Common myeloid progenitor, CD34-positive (primary cell): Measurements from ENCODE around the gene ATF7IP2.
"Not testable (repeated sequence)": the region's sequence is repeated elsewhere in the genome, so short reads cannot be mapped to it uniquely, and the experiment has no call there.

Experiments
- CTCF ChIA-PET: fragments of 350-600 bp; sonication (Branson Sonifier 250); formaldehyde crosslinking; loops from one replicate; lab custom pipeline; 2021; ENCODE audit warnings: antibody characterized with exemption; lab: Charles Lee
- POLR2A ChIA-PET: fragments of 350-600 bp; sonication (Branson Sonifier 250); formaldehyde crosslinking; loops from one replicate; lab custom pipeline; 2021; ENCODE audit warnings: antibody characterized with exemption; lab: Charles Lee
- DNase-seq, 3 donors: peaks; one replicate each; pipeline versions ENCODE4 v3.0.0 to v3.0.0-alpha.2; 2013
- H3K27ac ChIP-seq, 2 experiments: 1 replicate in 1 of 2; 2 replicates in 1 of 2; pipeline ENCODE4 v1.7.0; 2013; ENCODE audit warnings: inconsistent platforms in 2 of 2, low read length in 2 of 2, mild to moderate bottlenecking in 2 of 2, low read depth in 1 of 2, moderate library complexity in 1 of 2; ENCODE audit not compliant: severe bottlenecking in 2 of 2, insufficient read depth in 1 of 2, poor library complexity in 1 of 2
- H3K27me3 ChIP-seq, 5 experiments: replicated peaks in 2 of 5; 1 replicate in 3 of 5; 2 replicates in 2 of 5; pipeline versions ENCODE4 v1.6.1 to v1.7.0; 2013; ENCODE audit warnings: low read length in 4 of 5, mild to moderate bottlenecking in 2 of 5, moderate library complexity in 2 of 5, inconsistent platforms in 1 of 5; ENCODE audit not compliant: insufficient read depth in 5 of 5, control insufficient read depth in 4 of 5
- H3K36me3 ChIP-seq, 4 experiments: 1 replicate in 2 of 4; 2 replicates in 2 of 4; pipeline versions ENCODE4 v1.6.1 to v1.7.0; 2013; ENCODE audit warnings: low read length in 3 of 4, control low read depth in 1 of 4, mild to moderate bottlenecking in 1 of 4; ENCODE audit not compliant: control insufficient read depth in 4 of 4, insufficient read depth in 4 of 4
- H3K4me1 ChIP-seq, 4 experiments: 1 replicate in 3 of 4; 2 replicates in 1 of 4; pipeline versions ENCODE4 v1.6.1 to v1.7.1; 2013; ENCODE audit warnings: low read length in 3 of 4, mild to moderate bottlenecking in 3 of 4, control low read depth in 1 of 4, inconsistent platforms in 1 of 4, moderate library complexity in 1 of 4; ENCODE audit not compliant: control insufficient read depth in 4 of 4, insufficient read depth in 4 of 4; ENCODE audit errors: control extremely low read depth in 1 of 4
- H3K4me3 ChIP-seq, 7 experiments: 1 replicate in 4 of 7; 2 replicates in 3 of 7; pipeline versions ENCODE4 v1.5.1 to v1.7.0; 2013; ENCODE audit warnings: mild to moderate bottlenecking in 7 of 7, low read length in 6 of 7, moderate library complexity in 6 of 7, inconsistent platforms in 2 of 7, low read depth in 2 of 7, control low read depth in 1 of 7; ENCODE audit not compliant: insufficient read depth in 4 of 7, control insufficient read depth in 1 of 7; ENCODE audit errors: extremely low read depth in 1 of 7
- H3K9me3 ChIP-seq, 5 experiments: 1 replicate in 4 of 5; 2 replicates in 1 of 5; pipeline versions ENCODE4 v1.6.1 to v1.7.1; 2013; ENCODE audit warnings: low read length in 4 of 5, mild to moderate bottlenecking in 2 of 5, inconsistent platforms in 1 of 5, low read depth in 1 of 5, moderate library complexity in 1 of 5; ENCODE audit not compliant: control insufficient read depth in 4 of 5, insufficient read depth in 2 of 5; ENCODE audit errors: control extremely low read depth in 1 of 5
- WGBS: methylation state at CpG from one replicate; pipeline ENCODE4 v1.1.5; 2013; ENCODE audit not compliant: insufficient coverage; 5-methylcytosine and 5-hydroxymethylcytosine counted together

Gene ATF7IP2

DNA sequence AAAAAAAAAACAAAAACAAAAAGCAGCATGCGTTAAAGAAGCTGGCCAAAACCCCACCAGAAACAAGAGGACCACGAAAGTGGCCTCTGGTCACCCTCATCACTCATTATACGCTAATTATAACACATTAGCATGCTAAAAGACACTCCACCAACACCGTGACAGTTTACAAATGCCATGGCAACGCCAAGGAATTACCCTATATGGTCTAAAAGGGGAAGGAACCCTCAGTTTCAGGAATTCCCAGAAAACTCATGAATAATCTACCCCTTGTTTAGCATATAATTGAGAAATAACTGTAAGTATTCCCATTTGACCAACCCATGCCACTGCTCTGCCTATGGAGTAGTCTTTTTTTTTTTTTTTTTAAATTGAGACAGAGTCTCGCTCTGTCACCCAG is 116.9 kb downstream of the ATF7IP2 start:
- no peak overlapping the region for H3K4me3 ChIP-seq
- WGBS: no CpG with 5 or more reads among the region's 6 CpGs
- H3K27ac ChIP-seq: no peak overlapping the region
- H3K4me1 ChIP-seq: no peaks in the 10 kb centered on the region
- no peak for DNase-seq
- ChIA-PET CTCF (no interaction called here), POLR2A (no interaction called here)
- no peaks in the 10 kb centered on the region for H3K27me3 ChIP-seq
- no peaks in the 10 kb centered on the region for H3K36me3 ChIP-seq
- H3K9me3 ChIP-seq: peaks cover 0 to 2% (median 0%) of the 10 kb centered on the region in 5 experiments

- Histone ChIP-seq H3K27ac (no peak overlapping the region), H3K9me3 (peaks cover 0 to 2% (median 0%) of the 10 kb centered on the region in 5 experiments), H3K4me1 (no peaks in the 10 kb centered on the region), H3K36me3 (no peaks in the 10 kb centered on the region), H3K4me3 (no peak overlapping the region), H3K27me3 (no peaks in the 10 kb centered on the region)
- ChIA-PET CTCF (interaction anchor here (0.6 to 1.1 kb wide), 4 partner anchors 24 to 414 kb away, joined by 3 to 4 read pairs (median 3); no protein-coding TSS in a partner anchor), POLR2A (no interaction called here)
- DNase-seq: peak in 2 of 3 donors; percentile 34 to 60
- 67% methylated on average over 2 of the region's 2 CpGs for WGBS
Observed at GRCh38 chr16:10504404-10504885, 118.6 kb downstream of the ATF7IP2 start.

DNA sequence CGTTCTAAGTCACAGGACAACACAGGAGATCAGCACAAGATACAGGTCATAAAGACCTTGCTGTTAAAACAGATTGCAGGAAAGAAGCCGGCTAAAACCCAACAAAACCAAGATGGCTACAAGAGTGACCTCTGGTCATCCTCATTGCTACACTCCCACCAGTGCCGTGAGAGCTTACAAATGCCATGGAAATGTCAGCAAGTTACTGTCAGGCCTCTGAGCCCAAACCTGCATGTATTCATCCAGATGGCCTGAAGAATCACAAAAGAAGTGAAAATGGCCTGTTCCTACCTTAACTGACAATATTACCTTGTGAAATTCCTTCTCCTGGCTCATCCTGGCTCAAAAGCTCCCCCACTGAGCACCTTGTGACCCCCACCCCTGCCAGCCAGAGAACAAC is 119.4 kb downstream of the ATF7IP2 start:
- H3K27ac ChIP-seq, H3K36me3 ChIP-seq, H3K27me3 ChIP-seq, H3K9me3 ChIP-seq, DNase-seq, H3K4me3 ChIP-seq, POLR2A ChIA-PET, H3K4me1 ChIP-seq: not testable (repeated sequence)
- CTCF ChIA-PET: interaction anchor here (0.6 to 1.1 kb wide), 3 partner anchors 37 to 317 kb away, joined by 3 read pairs; no protein-coding TSS in a partner anchor
- WGBS: 83% methylated on average over 3 of the region's 3 CpGs

DNA sequence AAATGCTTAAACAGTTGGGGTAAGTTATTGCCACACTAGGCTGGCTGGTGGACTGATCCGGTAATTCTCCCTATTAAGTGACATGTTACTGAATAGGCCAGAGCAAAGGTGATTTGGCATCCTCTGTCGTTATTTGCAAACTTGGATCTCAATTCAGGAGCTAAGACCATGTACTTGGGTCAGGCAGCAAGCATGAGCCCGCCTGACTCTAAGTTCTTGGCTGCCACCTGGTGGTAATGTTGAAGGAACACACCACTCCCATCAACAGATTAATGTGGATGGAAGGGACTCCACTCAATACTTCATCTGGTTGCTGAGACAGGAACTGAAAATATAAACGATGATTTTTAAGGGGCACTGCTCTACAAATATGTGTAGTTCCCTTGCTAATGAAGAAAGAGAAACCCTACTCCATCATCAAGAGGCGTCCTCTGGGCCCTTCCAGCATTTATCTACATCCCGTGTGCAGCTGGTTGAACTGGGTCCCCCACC is 123.7 kb downstream of the ATF7IP2 start:
- no peak overlapping the region for H3K4me3 ChIP-seq
- 39% methylated on average over 4 of the region's 6 CpGs for WGBS
- CTCF ChIA-PET: interaction anchor here (0.6 to 9.3 kb wide), 7 partner anchors 194 to 254 kb away, joined by 3 to 103 read pairs (median 4); no protein-coding TSS in a partner anchor
- H3K36me3 ChIP-seq: no peaks in the 10 kb centered on the region
- H3K4me1 ChIP-seq: peaks cover 0 to 3% (median 0%) of the 10 kb centered on the region in 4 experiments
- H3K9me3 ChIP-seq: peaks cover 0 to 2% (median 0%) of the 10 kb centered on the region in 5 experiments
- DNase-seq: peak; percentile 81 to 88 (median 85)
- POLR2A ChIA-PET: interaction anchor here (0.9 kb wide), 1 partner anchor 195 kb away, joined by 3 read pairs; no protein-coding TSS in a partner anchor
- no peaks in the 10 kb centered on the region for H3K27me3 ChIP-seq
- no peak overlapping the region for H3K27ac ChIP-seq

DNA sequence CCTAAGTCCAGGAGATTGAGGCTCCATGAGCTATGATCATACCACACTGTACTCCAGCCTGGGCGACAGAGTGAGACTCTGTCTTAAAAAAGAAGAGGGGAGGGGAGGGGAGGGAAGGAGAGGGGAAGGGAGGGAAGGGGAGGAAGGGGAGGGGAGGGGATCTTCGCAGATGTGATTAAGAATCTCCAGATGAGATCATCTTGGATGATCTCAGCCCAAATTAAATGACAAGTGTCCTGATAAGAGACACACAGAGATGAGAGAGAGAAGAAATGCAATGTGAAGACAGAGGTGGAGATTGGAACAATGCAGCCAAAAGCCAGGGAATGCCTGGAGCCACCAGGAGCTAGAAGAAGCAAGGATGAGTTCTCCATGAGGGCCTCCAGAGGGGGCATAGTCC is 124.4 kb downstream of the ATF7IP2 start:
- ChIA-PET CTCF (interaction anchor here (1.1 to 9.3 kb wide), 6 partner anchors 129 to 253 kb away, joined by 3 to 103 read pairs (median 4); no protein-coding TSS in a partner anchor), POLR2A (interaction anchor here (0.6 to 0.9 kb wide), 2 partner anchors 195 to 267 kb away, joined by 3 read pairs; no protein-coding TSS in a partner anchor)
- WGBS: 60% methylated on average over 1 of the region's 2 CpGs
- H3K27me3 ChIP-seq: no peaks in the 10 kb centered on the region
- peaks cover 0 to 8% (median 4%) of the 10 kb centered on the region in 4 experiments for H3K4me1 ChIP-seq
- H3K4me3 ChIP-seq: no peak overlapping the region
- H3K27ac ChIP-seq: no peak overlapping the region
- no peaks in the 10 kb centered on the region for H3K9me3 ChIP-seq
- no peaks in the 10 kb centered on the region for H3K36me3 ChIP-seq
- DNase-seq: no peak

DNA sequence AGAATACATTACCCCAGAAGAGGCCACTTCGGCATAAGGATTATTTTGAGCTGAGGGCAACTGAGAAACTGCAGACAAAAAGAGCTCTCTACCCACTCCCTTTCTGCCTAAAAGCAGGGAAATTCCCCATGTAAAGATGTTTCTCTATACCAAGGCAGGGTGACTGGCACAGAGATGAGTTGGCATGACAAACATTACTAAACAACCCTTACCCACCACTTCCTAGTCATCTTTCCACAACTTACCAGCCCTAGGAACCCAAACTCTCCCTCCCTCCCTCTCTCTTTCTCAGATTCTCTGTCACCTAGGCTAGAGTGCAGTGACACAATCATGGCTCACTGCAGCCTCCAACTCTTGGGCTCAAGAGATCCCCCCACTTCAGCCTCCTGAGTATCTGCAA is 126.0 kb downstream of the ATF7IP2 start:
- CTCF ChIA-PET: interaction anchor here (1.2 to 9.3 kb wide), 3 partner anchors 196 to 255 kb away, joined by 4 to 103 read pairs (median 6); no protein-coding TSS in a partner anchor
- WGBS: no CpG with 5 or more reads among the region's 1 CpG
- Histone ChIP-seq H3K4me1 (peaks cover 0 to 8% (median 4%) of the 10 kb centered on the region in 4 experiments), H3K27me3 (no peaks in the 10 kb centered on the region), H3K4me3 (no peak overlapping the region), H3K27ac (no peak overlapping the region), H3K36me3 (no peaks in the 10 kb centered on the region), H3K9me3 (no peaks in the 10 kb centered on the region)
- POLR2A ChIA-PET: no interaction called here
- DNase-seq: peak in 2 of 3 donors; percentile 51 to 52
